Stimulated activated CD4-positive, alpha-beta T cell treated with anti-CD3 and anti-CD28 coated beads, TNF-alpha, amount 100 ng/mL, for 24 hours (primary cell): ENCODE data around the gene IL21R.
"Not testable (repeated sequence)": the region's sequence is repeated elsewhere in the genome, so short reads cannot be mapped to it uniquely, and the experiment has no call there.

Experiments used
- DNase-seq, 3 experiments: peaks; one replicate each; pipeline ENCODE4 v3.0.0-alpha.2; 2020; ENCODE audit warnings: low read depth in 3 of 3

Gene IL21R

GRCh38 chr16:27426423-27427408 is 24.7 kb downstream of the IL21R start:
- peak in 2 of 3 experiments; percentile 58 to 76 for DNase-seq

DNA sequence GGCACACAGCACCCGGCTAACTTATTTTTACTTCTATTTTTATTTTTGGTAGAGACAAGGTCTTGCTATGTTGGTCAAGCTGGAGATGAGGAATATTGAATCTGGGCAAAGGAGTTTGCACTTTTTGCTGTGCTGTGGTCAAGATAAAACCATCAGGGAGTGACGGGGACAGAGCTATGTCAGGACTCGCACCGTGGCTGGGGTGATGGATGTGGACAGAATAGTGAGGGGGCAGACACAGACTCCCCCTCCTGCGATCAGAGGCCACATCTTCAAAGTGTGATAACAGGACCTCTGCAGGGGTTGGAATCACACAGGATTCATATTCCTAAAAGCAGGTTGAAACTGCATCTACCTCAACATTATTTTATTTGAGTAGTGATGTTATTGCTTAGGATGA is 25.6 kb downstream of the IL21R start:
- no peak for DNase-seq

DNA sequence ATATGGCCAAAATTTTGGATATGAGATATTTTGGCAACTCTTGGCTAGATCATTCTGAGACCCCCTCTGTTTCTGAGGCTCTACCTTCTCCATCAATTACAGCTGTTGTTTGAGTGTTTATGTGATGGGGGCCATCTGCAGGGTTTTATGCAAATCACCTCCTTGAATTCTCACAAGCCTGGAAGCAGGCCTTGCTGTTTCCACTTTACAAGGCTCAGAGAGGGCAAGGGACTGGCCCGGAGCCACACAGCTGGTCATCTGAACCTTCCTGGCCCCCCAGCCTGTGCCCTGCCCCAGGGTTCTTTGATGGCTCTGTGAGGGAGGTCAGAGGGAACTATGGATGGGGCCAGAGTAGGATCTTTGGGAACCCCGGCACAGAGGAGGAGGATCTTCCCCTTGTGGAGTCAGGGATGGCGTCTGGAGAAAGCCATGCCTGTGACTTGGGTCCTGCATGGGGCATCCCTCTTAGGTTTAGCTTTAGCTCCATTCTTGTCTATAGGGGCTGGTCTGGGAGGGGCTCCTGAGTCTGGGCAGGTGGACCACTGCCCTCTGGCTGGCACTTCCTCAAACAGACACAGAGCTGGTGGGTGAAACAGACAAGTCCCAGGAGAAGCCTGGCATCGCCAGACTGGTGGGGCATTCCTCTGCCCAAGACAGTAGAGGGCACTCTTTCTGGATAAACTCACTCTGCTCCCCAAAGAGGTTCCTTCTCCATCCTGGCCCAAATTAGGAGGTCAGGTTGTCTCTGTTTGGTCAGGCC is 26.2 kb downstream of the IL21R start:
- DNase-seq: no peak

DNA sequence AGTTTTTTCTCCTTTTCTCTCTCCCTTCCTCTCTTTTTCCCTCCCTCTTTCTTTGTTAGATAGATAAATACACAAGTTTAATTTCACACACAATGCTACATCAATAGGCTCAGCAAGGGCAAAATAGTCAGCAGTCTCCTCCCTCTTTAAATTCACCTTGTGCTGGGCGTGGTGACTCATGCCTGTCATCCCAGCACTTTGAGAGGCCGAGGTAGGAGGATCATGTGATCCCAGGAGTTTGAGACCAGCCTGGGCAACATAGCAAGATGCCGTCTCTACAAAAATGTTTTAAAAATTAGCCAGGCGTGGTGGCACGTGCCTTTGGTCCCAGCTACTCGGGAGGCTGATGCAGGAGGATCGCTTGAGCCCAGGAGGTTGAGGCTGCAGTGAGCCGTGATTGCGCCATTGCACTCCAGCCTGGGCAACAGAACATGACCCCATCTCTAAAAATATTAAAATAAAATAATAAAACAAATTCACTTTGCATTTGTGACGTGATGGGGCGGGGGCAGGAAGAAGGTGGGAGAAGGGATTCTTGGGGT is 27.4 kb downstream of the IL21R start:
- DNase-seq: no peak

- DNase-seq: no peak
Measured at GRCh38 chr16:27429981-27430441, 28.0 kb downstream of the IL21R start.

GRCh38 chr16:27430512-27430911 is 28.5 kb downstream of the IL21R start:
- no peak for DNase-seq

DNA sequence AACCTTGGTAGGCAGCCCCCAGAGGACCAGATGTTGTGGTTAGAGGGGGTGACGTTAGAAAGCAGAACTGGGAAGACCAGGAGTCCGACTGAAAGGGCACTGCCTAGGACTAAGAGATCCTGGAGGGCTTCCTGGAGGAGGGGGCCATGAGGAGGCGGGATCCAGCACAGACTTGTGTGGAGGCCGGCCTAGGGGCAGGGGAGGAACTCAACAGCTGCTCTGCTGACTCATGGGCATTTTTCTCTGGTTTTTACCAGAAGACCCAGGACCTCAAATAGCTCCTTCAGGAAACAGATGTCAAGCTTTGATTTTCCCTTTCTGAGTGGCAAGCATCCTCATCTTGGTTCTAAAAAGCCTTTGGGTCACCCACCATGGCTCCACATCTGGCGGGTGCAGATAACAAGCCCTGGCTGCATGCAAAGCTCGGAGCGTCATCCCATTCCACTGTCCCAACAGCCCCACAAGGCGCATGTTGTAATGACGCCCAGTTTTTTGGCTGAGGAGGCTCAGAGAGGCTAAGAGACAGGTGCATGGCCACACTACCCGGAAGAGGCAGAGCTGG is 29.0 kb downstream of the IL21R start:
- DNase-seq: no peak

DNA sequence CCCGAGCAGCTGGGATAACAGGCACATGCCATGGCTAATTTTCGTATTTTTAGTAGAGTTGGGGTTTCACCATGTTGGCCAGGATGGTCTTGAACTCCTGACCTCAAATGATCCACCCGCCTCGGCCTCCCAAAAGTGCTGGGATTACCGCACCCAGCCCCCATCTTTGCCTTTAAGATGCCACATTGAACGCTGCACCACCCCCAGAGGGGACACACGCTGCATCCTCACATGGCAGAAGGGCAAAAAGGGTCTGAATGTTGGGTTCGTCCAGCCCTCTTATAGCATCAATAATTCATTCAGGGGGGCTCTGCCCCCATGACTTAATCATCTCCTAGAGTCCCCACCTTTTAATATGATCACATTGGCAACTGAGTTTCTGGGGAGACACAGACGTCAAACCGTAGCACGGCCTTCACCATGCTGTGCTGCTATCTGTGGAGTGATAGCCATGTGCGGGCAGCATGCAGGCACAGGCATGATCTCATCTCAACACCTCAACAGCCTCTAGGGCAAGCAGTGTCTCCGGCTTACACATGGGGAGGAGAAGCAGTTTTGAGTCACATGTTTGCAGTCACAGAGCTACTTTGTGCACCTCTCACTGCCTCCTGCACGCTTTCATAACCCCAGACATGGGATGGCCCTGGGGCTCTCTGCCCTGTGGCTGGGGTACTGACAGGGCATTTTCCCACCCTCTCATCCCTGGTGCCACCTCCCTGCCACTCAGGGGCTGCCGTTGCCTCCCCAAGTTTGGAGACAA is 30.0 kb downstream of the IL21R start:
- DNase-seq: no peak

DNA sequence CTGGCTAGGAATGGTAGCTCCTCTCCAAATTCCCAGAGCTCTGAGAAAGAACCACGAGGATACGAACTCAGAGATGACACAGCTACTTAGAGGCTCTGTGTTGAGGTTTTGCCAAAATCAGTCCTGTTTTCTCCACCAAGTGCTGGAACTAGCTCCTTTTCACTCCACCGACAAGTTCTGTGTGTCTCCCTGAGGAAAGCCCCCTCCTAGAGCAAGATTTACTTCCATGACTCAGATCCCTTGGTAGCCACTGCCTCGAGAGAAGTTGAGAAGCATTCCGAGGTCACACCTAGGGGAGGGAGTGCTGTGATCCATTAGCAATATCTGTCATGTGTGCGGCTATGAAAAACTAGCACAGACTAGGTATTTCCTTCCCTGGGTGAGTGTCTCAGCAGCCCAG is 30.6 kb downstream of the IL21R start:
- DNase-seq: no peak

DNA sequence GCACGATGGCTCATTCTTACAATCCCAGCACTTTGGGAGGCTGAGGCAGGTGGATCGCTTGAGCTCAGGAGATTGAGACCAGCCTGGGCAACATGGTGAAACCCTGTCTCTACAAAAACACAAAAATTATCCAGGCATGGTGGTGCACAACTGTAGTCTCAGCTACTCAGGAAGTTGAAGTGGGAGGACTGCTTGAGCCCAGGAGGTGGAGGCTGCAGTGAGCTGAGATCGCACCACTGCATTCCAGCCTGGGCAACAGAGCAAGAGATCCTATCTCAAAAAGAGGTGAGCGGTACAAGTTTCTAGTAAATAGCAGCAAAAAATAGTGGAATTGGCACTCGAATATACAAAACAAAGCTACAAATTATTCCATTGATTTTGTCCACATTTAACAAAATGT is 31.2 kb downstream of the IL21R start:
- not testable (repeated sequence) for DNase-seq

DNA sequence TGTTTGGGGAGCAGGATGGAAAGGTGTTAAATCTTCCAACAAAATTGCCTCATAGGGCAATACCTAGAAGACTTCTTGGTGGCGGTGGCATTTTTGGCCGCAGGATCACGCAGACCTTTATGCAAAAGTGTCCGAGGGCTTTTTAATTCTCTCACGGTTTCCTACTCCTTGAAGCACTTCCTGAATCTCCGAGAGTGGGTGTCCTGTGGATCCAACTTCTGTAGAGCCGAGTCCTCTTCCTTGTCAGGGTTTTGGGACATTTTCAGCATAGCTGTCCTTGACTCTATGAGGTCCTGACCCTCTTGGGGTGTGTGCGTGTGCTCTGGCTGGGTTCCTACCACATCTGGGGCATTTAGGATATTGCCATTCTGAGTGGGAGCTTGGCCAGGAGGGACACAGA is 31.7 kb downstream of the IL21R start:
- DNase-seq: no peak

DNA sequence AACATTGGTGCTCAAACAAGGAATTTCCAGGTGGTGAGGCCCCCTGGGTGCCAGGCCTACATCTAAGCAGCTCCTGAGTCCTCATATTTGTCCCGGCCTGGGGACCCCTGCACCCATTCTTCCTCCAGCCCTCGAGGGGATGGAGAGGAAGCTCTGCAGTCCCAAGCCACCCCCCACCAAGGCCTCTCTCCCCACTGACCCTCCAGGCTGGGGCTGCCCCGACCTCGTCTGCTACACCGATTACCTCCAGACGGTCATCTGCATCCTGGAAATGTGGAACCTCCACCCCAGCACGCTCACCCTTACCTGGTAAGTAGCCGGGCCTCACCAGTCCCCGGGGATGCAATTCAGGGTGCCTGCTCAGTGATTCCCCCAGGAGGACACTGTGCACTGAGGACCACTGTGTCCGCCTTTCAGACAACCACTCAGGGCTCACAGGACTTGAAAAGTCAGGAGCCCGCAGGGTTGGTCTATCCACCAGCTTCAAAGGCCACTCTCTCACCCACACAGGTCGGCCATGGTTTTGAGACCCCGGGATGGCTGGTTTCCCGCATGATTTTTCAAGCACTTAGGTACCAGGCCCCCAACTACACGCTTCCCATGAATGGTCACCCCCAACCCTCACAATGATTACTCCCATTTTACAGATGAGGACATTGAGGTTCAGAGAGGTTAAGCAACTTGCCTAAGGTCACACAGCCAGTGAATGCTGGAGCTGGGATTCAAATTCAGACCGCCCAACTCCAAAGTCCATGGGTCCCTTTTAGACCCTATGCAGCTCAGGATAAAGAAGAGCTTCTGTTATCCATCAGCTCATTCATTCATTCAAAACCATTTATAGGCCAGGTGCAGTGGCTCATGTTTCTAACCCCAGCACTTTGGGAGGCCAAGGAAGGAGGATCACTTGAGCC is 32.4 kb downstream of the IL21R start:
- no peak for DNase-seq

GRCh38 chr16:27435146-27435545 is 33.2 kb downstream of the IL21R start:
- not testable (repeated sequence) for DNase-seq

- no peak for DNase-seq
Measured at GRCh38 chr16:27436065-27436464, 34.1 kb downstream of the IL21R start.

DNA sequence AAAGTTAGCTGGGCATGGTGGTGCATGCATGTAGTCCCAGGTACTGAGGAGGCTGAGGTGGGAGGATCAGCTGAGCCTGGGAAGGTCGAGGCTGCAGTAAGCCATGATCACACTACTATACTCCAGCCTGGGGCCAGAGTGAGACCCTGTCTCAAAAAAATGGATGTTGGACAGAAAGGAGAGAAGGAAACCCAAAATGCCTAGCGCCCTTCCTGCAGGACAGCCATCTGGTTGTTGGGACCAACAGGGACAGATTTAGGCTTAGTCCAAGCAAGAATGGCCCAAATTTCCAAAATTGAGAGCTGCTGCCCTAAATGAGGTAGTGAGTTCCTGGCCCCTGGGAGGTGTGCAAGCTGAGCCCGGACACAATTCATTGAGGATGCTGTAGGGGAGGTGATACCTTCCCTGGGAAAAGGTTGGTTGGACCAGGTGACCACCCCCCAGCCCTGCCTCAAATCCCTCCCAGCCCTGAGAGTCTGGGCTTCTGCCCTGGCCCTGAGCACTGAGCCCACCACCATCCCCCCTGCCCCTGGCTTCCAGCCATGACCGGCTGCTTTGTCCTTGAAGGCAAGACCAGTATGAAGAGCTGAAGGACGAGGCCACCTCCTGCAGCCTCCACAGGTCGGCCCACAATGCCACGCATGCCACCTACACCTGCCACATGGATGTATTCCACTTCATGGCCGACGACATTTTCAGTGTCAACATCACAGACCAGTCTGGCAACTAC is 35.1 kb downstream of the IL21R start:
- DNase-seq: no peak

DNA sequence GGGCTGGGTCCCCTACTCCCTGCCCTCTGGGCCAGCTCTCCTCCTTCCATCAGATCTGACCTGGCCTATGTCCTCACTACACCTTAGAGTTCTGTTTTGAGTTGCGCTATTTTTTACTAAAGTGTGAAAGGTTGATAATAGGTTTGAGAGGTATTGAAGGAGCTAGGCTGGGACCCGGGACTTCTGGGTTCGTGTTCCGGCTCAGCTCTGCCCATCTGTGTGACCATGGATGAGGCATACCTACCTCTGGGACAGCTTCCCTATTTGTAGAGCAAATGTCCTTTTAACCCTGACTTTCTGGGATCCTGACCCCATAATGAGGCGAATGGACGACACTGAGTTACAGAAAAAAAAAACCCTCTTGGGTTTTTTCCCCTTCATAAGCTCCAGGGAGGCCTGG is 36.0 kb downstream of the IL21R start:
- no peak for DNase-seq

- DNase-seq: no peak
Measured at GRCh38 chr16:27439271-27440018, 37.5 kb downstream of the IL21R start.

GRCh38 chr16:27441276-27441675 is 39.3 kb downstream of the IL21R start:
- DNase-seq: no peak

- no peak for DNase-seq
Measured at GRCh38 chr16:27441998-27442397, 40.0 kb downstream of the IL21R start.
